Esophagus squamous epithelium (tissue), 5 donors: Measurements from ENCODE around the gene PIK3C2B. TPM values are rescaled to one million over a fixed set of nuclear protein-coding genes. Genes with fewer than 3 reads are reported as not detected.

ENCODE experiments used
- DNase-seq: peaks from one replicate; lab custom pipeline; 2025; lab: John Stamatoyannopoulos, UW
- H3K27ac ChIP-seq, 4 donors: fragments of 200-600 bp; sonication (generic); one replicate each; pipeline ENCODE4 v1.5.1; 2016 to 2019; ENCODE audit warnings: mild to moderate bottlenecking in 1 of 4
- H3K27me3 ChIP-seq, 4 donors: fragments of 200-600 bp; sonication (generic); 1 replicate in 3 of 4; 2 replicates in 1 of 4; pipeline versions ENCODE4 v1.5.1 to v1.6.0; 2017 to 2021; ENCODE audit warnings: antibody characterized with exemption in 1 of 4
- H3K36me3 ChIP-seq, 3 donors: fragments of 200-600 bp; sonication (generic); one replicate each; pipeline ENCODE4 v1.5.1; 2016 to 2019
- H3K4me1 ChIP-seq, 3 donors: fragments of 200-600 bp; sonication (generic); one replicate each; pipeline ENCODE4 v1.5.1; 2017 to 2019
- H3K4me3 ChIP-seq, 4 donors: fragments of 200-600 bp; sonication (generic); 1 replicate in 3 of 4; 2 replicates in 1 of 4; pipeline ENCODE4 v1.5.1; 2016 to 2019; ENCODE audit warnings: mild to moderate bottlenecking in 2 of 4, moderate library complexity in 1 of 4
- H3K9me3 ChIP-seq, 3 donors: fragments of 200-600 bp; sonication (generic); one replicate each; pipeline ENCODE4 v1.5.1; 2016 to 2019
- CTCF ChIP-seq, 6 experiments: fragments of 450-650 bp in 4 of 6; fragments of 200-600 bp in 2 of 6; sonication (generic) in 2 of 6; IDR thresholded peaks; one replicate each; pipeline ENCODE4 v1.5.1; 2016 to 2019; ENCODE audit warnings: antibody characterized with exemption in 6 of 6, mild to moderate bottlenecking in 4 of 6, moderate library complexity in 4 of 6
- POLR2A ChIP-seq, 4 donors: fragments of 450-650 bp; IDR thresholded peaks; one replicate each; pipeline ENCODE4 v1.6.1; 2017; ENCODE audit warnings: antibody characterized with exemption in 4 of 4, mild to moderate bottlenecking in 4 of 4, moderate library complexity in 3 of 4
- WGBS, 2 donors: methylation state at CpG; one replicate each; pipeline ENCODE4 v1.1.5; 2018; 5-methylcytosine and 5-hydroxymethylcytosine counted together
- intact Hi-C: fragments of 100-400 bp; cut with DNase I; formaldehyde crosslinking; loops from one replicate; pipeline ENCODE4 v1.15.0; 2022
- total RNA-seq, 4 donors: library from RNA; depleted of rRNA; stranded (reverse); fragments of >200 nt; gene quantifications; one replicate each; pipeline ENCODE4 v1.1.0, GENCODE V29; 2016
- donor health status: DM: yes; HTN: yes; CAD: no.

Gene PIK3C2B
- total RNA-seq, 4 donors from 2014 or later: 19.4 to 40.2 (median 21.3) TPM

- 93 to 98% methylated on average over 4 to 8 of the region's 8 CpGs for WGBS, 2 donors
- Histone ChIP-seq H3K4me3 (no peak overlapping the region), H3K27me3 (no peaks in the 10 kb centered on the region), H3K4me1 (peaks cover 19 to 65% (median 33%) of the 10 kb centered on the region in 3 donors), H3K36me3 (peaks cover 6 to 97% (median 9%) of the 10 kb centered on the region in 3 donors), H3K9me3 (no peaks in the 10 kb centered on the region), H3K27ac (peak overlapping the region in 3 of 4 donors; percentile 48 to 73 (median 70))
- intact Hi-C loops: no loop called here
- TF ChIP-seq POLR2A (IDR thresholded peaks at IDR 0.05) (no peak), CTCF (IDR thresholded peaks at IDR 0.05) (no peak)
- DNase-seq: no peak
Measured at GRCh38 chr1:204460346-204460745, 34.3 kb downstream of the PIK3C2B start.

GRCh38 chr1:204459706-204460105, 34.9 kb downstream of the PIK3C2B start:
- H3K4me1 ChIP-seq: peaks cover 18 to 58% (median 28%) of the 10 kb centered on the region in 3 donors
- H3K27ac ChIP-seq: no peak overlapping the region
- no peak for DNase-seq
- peaks cover 9 to 98% (median 15%) of the 10 kb centered on the region in 3 donors for H3K36me3 ChIP-seq
- WGBS, 2 donors: 80 to 89% methylated on average over 3 of the region's 4 CpGs
- intact Hi-C loops: no loop called here
- H3K4me3 ChIP-seq: no peak overlapping the region
- no peak for TF ChIP-seq POLR2A (IDR thresholded peaks at IDR 0.05)
- TF ChIP-seq CTCF (IDR thresholded peaks at IDR 0.05): no peak
- no peaks in the 10 kb centered on the region for H3K27me3 ChIP-seq
- H3K9me3 ChIP-seq: no peaks in the 10 kb centered on the region

- 64% methylated on average over 4 of the region's 5 CpGs; no CpG with 5 or more reads in 1 of the 2 donors for WGBS, 2 donors
- Histone ChIP-seq H3K36me3 (peaks cover 9 to 100% (median 16%) of the 10 kb centered on the region in 3 donors), H3K9me3 (no peaks in the 10 kb centered on the region), H3K4me1 (peaks cover 7 to 51% (median 12%) of the 10 kb centered on the region in 3 donors), H3K27ac (peak overlapping the region in 1 of 4 donors; percentile 9), H3K27me3 (no peaks in the 10 kb centered on the region), H3K4me3 (no peak overlapping the region)
- intact Hi-C loops: no loop called here
- TF ChIP-seq CTCF (IDR thresholded peaks at IDR 0.05): no peak
- TF ChIP-seq POLR2A (IDR thresholded peaks at IDR 0.05): no peak
- DNase-seq: no peak
Measured at GRCh38 chr1:204457666-204458065, 36.9 kb downstream of the PIK3C2B start.

GRCh38 chr1:204456826-204457442, 37.7 kb downstream of the PIK3C2B start:
- H3K27ac ChIP-seq: peak overlapping the region in 1 of 4 donors; percentile 21
- DNase-seq: no peak
- no peaks in the 10 kb centered on the region for H3K9me3 ChIP-seq
- no peak for TF ChIP-seq CTCF (IDR thresholded peaks at IDR 0.05)
- no peak for TF ChIP-seq POLR2A (IDR thresholded peaks at IDR 0.05)
- intact Hi-C loops: no loop called here
- WGBS, 2 donors: 62 to 70% methylated on average over 8 to 11 of the region's 11 CpGs
- peaks cover 9 to 95% (median 16%) of the 10 kb centered on the region in 3 donors for H3K36me3 ChIP-seq
- H3K27me3 ChIP-seq: no peaks in the 10 kb centered on the region
- H3K4me1 ChIP-seq: peaks cover 6 to 51% (median 10%) of the 10 kb centered on the region in 3 donors
- no peak overlapping the region for H3K4me3 ChIP-seq

- Histone ChIP-seq H3K4me1 (peaks cover 8 to 51% (median 12%) of the 10 kb centered on the region in 3 donors), H3K27me3 (no peaks in the 10 kb centered on the region), H3K9me3 (no peaks in the 10 kb centered on the region), H3K4me3 (no peak overlapping the region), H3K36me3 (peaks cover 9 to 84% (median 16%) of the 10 kb centered on the region in 3 donors), H3K27ac (no peak overlapping the region)
- 85 to 93% methylated on average over 8 of the region's 9 CpGs for WGBS, 2 donors
- DNase-seq: no peak
- intact Hi-C loops: no loop called here
- TF ChIP-seq POLR2A (IDR thresholded peaks at IDR 0.05) (no peak), CTCF (IDR thresholded peaks at IDR 0.05) (no peak)
Measured at GRCh38 chr1:204455831-204456145, 38.8 kb downstream of the PIK3C2B start.
